Measurements from ENCODE around the gene RFK.

GRCh38 chr9:76426807-76427419, 32.7 kb upstream of the RFK start:
- TF ChIP-seq CTCF (IDR thresholded peaks at IDR 0.05; ENCODE audit: insufficient read depth, low read depth, low read length) = no peak
- no peak for TF ChIP-seq EZH2 (IDR thresholded peaks at IDR 0.05; ENCODE audit: insufficient read depth, low read length)
